Adipocyte (in vitro differentiated cells): Measurements from ENCODE around the gene PARK7.
A peak's percentile ranks its signal among the peaks of the same experiment; 100 is the strongest.

Experiments
- DNase-seq: peaks from one replicate; pipeline ENCODE4 v3.0.0-alpha.2; 2015; ENCODE audit warnings: low read depth
- H3K27me3 ChIP-seq: replicated peaks from 2 replicates; pipeline ENCODE4 v1.7.0; 2013; ENCODE audit warnings: mild to moderate bottlenecking, low read length, moderate library complexity; ENCODE audit not compliant: control insufficient read depth, insufficient read depth
- H3K36me3 ChIP-seq: 2 replicates; pipeline ENCODE4 v1.7.0; 2013; ENCODE audit warnings: low read length, mild to moderate bottlenecking, moderate library complexity; ENCODE audit not compliant: control insufficient read depth, insufficient read depth, severe bottlenecking
- H3K4me1 ChIP-seq: 2 replicates; pipeline ENCODE4 v1.7.0; 2013; ENCODE audit warnings: mild to moderate bottlenecking, low read length, moderate library complexity; ENCODE audit not compliant: control insufficient read depth, insufficient read depth
- H3K4me3 ChIP-seq: 2 replicates; pipeline ENCODE4 v1.7.0; 2013; ENCODE audit warnings: mild to moderate bottlenecking, low read length, moderate library complexity
- H3K9ac ChIP-seq: 2 replicates; pipeline ENCODE4 v1.7.0; 2013; ENCODE audit warnings: mild to moderate bottlenecking, low read length, moderate library complexity
- H3K9me3 ChIP-seq: 2 replicates; pipeline ENCODE4 v1.7.0; 2013; ENCODE audit warnings: mild to moderate bottlenecking, low read length, moderate library complexity; ENCODE audit not compliant: control insufficient read depth

Gene PARK7

GRCh38 chr1:8020032-8020431 is 58.5 kb downstream of the PARK7 start:
- peak overlapping the region; percentile 27 for H3K9ac ChIP-seq
- peak; percentile 52 for DNase-seq
- H3K4me3 ChIP-seq = peak overlapping the region; percentile 44
- peaks cover 16% of the 10 kb centered on the region for H3K36me3 ChIP-seq
- no peaks in the 10 kb centered on the region for H3K9me3 ChIP-seq
- no peaks in the 10 kb centered on the region for H3K27me3 ChIP-seq
- peaks cover 86% of the 10 kb centered on the region for H3K4me1 ChIP-seq

GRCh38 chr1:8021676-8022266 is 60.3 kb downstream of the PARK7 start:
- peak overlapping the region; percentile 92 for H3K9ac ChIP-seq
- H3K4me1 ChIP-seq = peaks cover 72% of the 10 kb centered on the region
- H3K9me3 ChIP-seq = no peaks in the 10 kb centered on the region
- H3K36me3 ChIP-seq = peaks cover 16% of the 10 kb centered on the region
- peak overlapping the region; percentile 97 for H3K4me3 ChIP-seq
- H3K27me3 ChIP-seq = no peaks in the 10 kb centered on the region
- DNase-seq = peak; percentile 14

GRCh38 chr1:8022395-8023286 is 61.1 kb downstream of the PARK7 start:
- Histone ChIP-seq H3K27me3 (no peaks in the 10 kb centered on the region), H3K36me3 (peaks cover 16% of the 10 kb centered on the region), H3K4me3 (peak overlapping the region; percentile 97), H3K9ac (peak overlapping the region; percentile 92), H3K4me1 (peaks cover 72% of the 10 kb centered on the region), H3K9me3 (no peaks in the 10 kb centered on the region)
- peak; percentile 17 for DNase-seq

- DNase-seq = peak; percentile 28
- Histone ChIP-seq H3K9me3 (no peaks in the 10 kb centered on the region), H3K9ac (peak overlapping the region; percentile 92), H3K4me1 (peaks cover 70% of the 10 kb centered on the region), H3K36me3 (peaks cover 16% of the 10 kb centered on the region), H3K27me3 (no peaks in the 10 kb centered on the region), H3K4me3 (peak overlapping the region; percentile 97)
Observed at GRCh38 chr1:8023287-8023994, 61.9 kb downstream of the PARK7 start.

- H3K36me3 ChIP-seq = peaks cover 15% of the 10 kb centered on the region
- no peaks in the 10 kb centered on the region for H3K9me3 ChIP-seq
- peak overlapping the region; percentile 92 for H3K9ac ChIP-seq
- no peak for DNase-seq
- H3K4me3 ChIP-seq = peak overlapping the region; percentile 97
- no peaks in the 10 kb centered on the region for H3K27me3 ChIP-seq
- H3K4me1 ChIP-seq = peaks cover 70% of the 10 kb centered on the region
Observed at GRCh38 chr1:8023995-8024313, 62.4 kb downstream of the PARK7 start.

- peak overlapping the region; percentile 97 for H3K4me3 ChIP-seq
- peak; percentile 21 for DNase-seq
- peaks cover 70% of the 10 kb centered on the region for H3K4me1 ChIP-seq
- H3K9ac ChIP-seq = peak overlapping the region; percentile 92
- peaks cover 12% of the 10 kb centered on the region for H3K36me3 ChIP-seq
- H3K27me3 ChIP-seq = no peaks in the 10 kb centered on the region
- no peaks in the 10 kb centered on the region for H3K9me3 ChIP-seq
Observed at GRCh38 chr1:8024329-8024728, 62.8 kb downstream of the PARK7 start.

GRCh38 chr1:8025061-8025670 is 63.7 kb downstream of the PARK7 start:
- Histone ChIP-seq H3K36me3 (peaks cover 6% of the 10 kb centered on the region), H3K4me1 (peaks cover 63% of the 10 kb centered on the region), H3K27me3 (no peaks in the 10 kb centered on the region), H3K9me3 (no peaks in the 10 kb centered on the region), H3K9ac (peak overlapping the region; percentile 92), H3K4me3 (peak overlapping the region; percentile 97)
- DNase-seq = peak; percentile 40

GRCh38 chr1:8025671-8026144 is 64.2 kb downstream of the PARK7 start:
- peak overlapping the region; percentile 92 for H3K9ac ChIP-seq
- H3K27me3 ChIP-seq = no peaks in the 10 kb centered on the region
- no peaks in the 10 kb centered on the region for H3K9me3 ChIP-seq
- peak overlapping the region; percentile 97 for H3K4me3 ChIP-seq
- no peak for DNase-seq
- H3K4me1 ChIP-seq = peaks cover 59% of the 10 kb centered on the region
- H3K36me3 ChIP-seq = peaks cover 6% of the 10 kb centered on the region

GRCh38 chr1:8026153-8026975 is 64.9 kb downstream of the PARK7 start, which contains the start of gene ERRFI1:
ERRFI1 (minus strand) TSS chr1:8026309; CDS start chr1:8015619, 10,690 bp downstream.
- Histone ChIP-seq H3K36me3 (peaks cover 3% of the 10 kb centered on the region), H3K4me1 (peaks cover 52% of the 10 kb centered on the region), H3K4me3 (peak within 1 kb of the TSS; percentile 97), H3K9me3 (no peaks in the 10 kb centered on the region), H3K9ac (peak within 1 kb of the TSS; percentile 92), H3K27me3 (no peaks in the 10 kb centered on the region)
- peak; percentile 97 for DNase-seq

- DNase-seq = peak; percentile 79
- Histone ChIP-seq H3K4me1 (peaks cover 44% of the 10 kb centered on the region), H3K4me3 (peak overlapping the region; percentile 97), H3K36me3 (peaks cover 3% of the 10 kb centered on the region), H3K27me3 (no peaks in the 10 kb centered on the region), H3K9me3 (no peaks in the 10 kb centered on the region), H3K9ac (peak overlapping the region; percentile 92)
Observed at GRCh38 chr1:8026976-8027747, 65.7 kb downstream of the PARK7 start.
